Heart right ventricle (tissue), 16 donors: Measurements from ENCODE around the gene BASP1. TPM values are rescaled to one million over a fixed set of nuclear protein-coding genes. Genes with fewer than 3 reads are reported as not detected.
"Not testable (repeated sequence)": the region's sequence is repeated elsewhere in the genome, so short reads cannot be mapped to it uniquely, and the experiment has no call there.

Experiments
- ATAC-seq, 8 donors: fragments of 200-7000 bp; cut with Tn5 transposase; one replicate each; pipeline ENCODE4 v1.9.1; 2020; ENCODE audit warnings: mild to moderate bottlenecking in 8 of 8, moderate library complexity in 8 of 8, moderate number of reproducible peaks in 1 of 8
- DNase-seq, 2 donors: peaks; one replicate each; pipeline ENCODE4 v3.0.0-alpha.2; 2020
- H3K27ac ChIP-seq, 10 donors: fragments of 200-600 bp; sonication (generic) in 2 of 10; one replicate each; pipeline versions ENCODE4 v1.5.0 to v1.8.0; 2020 to 2022; ENCODE audit warnings: mild to moderate bottlenecking in 3 of 10
- H3K27me3 ChIP-seq, 7 donors: fragments of 200-600 bp; one replicate each; pipeline ENCODE4 v1.8.0; 2021 to 2022; ENCODE audit warnings: mild to moderate bottlenecking in 2 of 7
- H3K36me3 ChIP-seq, 9 donors: fragments of 200-600 bp; sonication (generic) in 1 of 9; one replicate each; pipeline versions ENCODE4 v1.5.0 to v1.8.0; 2020 to 2022; ENCODE audit warnings: mild to moderate bottlenecking in 2 of 9
- H3K4me1 ChIP-seq, 9 donors: fragments of 200-600 bp; sonication (generic) in 1 of 9; one replicate each; pipeline versions ENCODE4 v1.5.0 to v1.8.0; 2020 to 2022; ENCODE audit warnings: mild to moderate bottlenecking in 4 of 9
- H3K4me3 ChIP-seq, 10 donors: fragments of 200-600 bp; sonication (generic) in 2 of 10; one replicate each; pipeline versions ENCODE4 v1.5.0 to v1.8.0; 2020 to 2022; ENCODE audit warnings: mild to moderate bottlenecking in 7 of 10, moderate library complexity in 2 of 10
- H3K9me3 ChIP-seq, 11 donors: fragments of 200-600 bp in 10 of 11; sonication (generic) in 2 of 11; one replicate each; pipeline versions ENCODE4 v1.5.0 to v1.8.0; 2013 to 2022; ENCODE audit warnings: mild to moderate bottlenecking in 2 of 11, control low read depth in 1 of 11, moderate library complexity in 1 of 11
- CTCF ChIP-seq, 9 donors: fragments of 200-600 bp; sonication (generic) in 2 of 9; IDR thresholded peaks; one replicate each; pipeline versions ENCODE4 v1.5.0 to v1.8.0; 2021 to 2022; ENCODE audit warnings: antibody characterized with exemption in 9 of 9, mild to moderate bottlenecking in 5 of 9, moderate library complexity in 1 of 9
- WGBS, 2 donors: extraction: QIAGEN DNeasy Blood & Tissue Kit; methylation state at CpG; one replicate each; pipeline ENCODE4 v1.1.7; 2013; ENCODE audit warnings: inconsistent platforms in 1 of 2; 5-methylcytosine and 5-hydroxymethylcytosine counted together
- intact Hi-C, 10 donors: fragments of 100-400 bp; cut with DNase I; formaldehyde crosslinking; loops; one replicate each; pipeline versions ENCODE4 v1.11.1 to v1.14.2; 2022
- polyA plus RNA-seq, 2 donors: library from polyadenylated mRNA; stranded (reverse); fragments of 200-250 nt; gene quantifications; one replicate each; pipeline ENCODE4 v1.2.3, GENCODE V29; 2013
- total RNA-seq, 10 donors: library from RNA; stranded (reverse); fragmentation: NEBNext Ultra II Directional in 3 of 10; extraction: Animal tissue kit (Norgen Biotek cat#: 25700) in 3 of 10; gene quantifications; one replicate each; pipeline versions ENCODE4 v1.2.1 to v1.2.4, GENCODE V29; 2021 to 2023
- donor health status: Arrhythmogenic right ventricular cardiomyopathy.
- donor health status: ischemic (EF 13 %, LVEDD 7.1; RV severe dilation, severe dysfunction).
- donor health status: healthy with polysubstance abuse.
- donor health status: DM: no; HTN: yes; CAD: no.
- donor health status: DM: no; HTN: no; CAD: no.
- donor health status: ischemic (EF 25% LVEDD 6.9; RV normal size, moderate dysfunction).
- donor health status: ischemic (EF 25% LVEDD 5.7; RV mildly dilated, moderate dysfunction).
- donor health status: healthy.
- donor health status: DM: yes; HTN: yes; CAD: no.
- donor health status: Ischemic cardiomyopathy.
- donor health status: ischemic (EF 35%, LVEDD 5.7; RV mildly dilated, moderate dysfunction).
- donor health status: nonischemic (EF 11% LVEDD 7.7; RV severe dilation, severe dysfunction).
- donor health status: DM: yes; HTN: yes; CAD: no.
- donor health status: PGD.
- donor health status: ischemic (EF 29% LVEDD 5.4; RV normal size, mild dysfunction).
- donor health status: nonischemic (EF 23%, LVEDD 6.1; RV moderate dilation, normal function).

The BASP1 gene
- total and polyA plus RNA-seq, 12 donors, result 0.42 to 8.8 (median 1.6) TPM

DNA sequence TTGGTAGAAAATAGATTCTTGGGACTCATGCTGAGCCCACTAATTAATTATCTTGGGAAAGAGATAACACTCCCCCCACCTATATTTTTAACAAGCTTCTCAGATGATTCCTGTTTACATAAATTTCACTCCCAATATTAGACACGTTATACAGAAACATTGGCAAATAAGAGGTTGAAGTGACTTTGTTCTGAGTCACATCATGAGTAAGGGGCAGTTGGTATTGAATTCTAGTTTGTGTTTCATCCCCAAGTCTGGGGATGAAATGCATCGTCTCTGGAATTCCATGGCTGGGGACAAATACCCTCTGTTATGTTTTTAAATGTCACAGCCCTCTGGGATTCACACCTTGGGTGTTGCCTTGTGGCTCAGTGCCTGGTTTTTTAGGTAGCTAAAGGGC, 41.0 kb downstream of the BASP1 start:
- ATAC-seq, result no peak

GRCh38 chr5:17259012-17259411, 41.6 kb downstream of the BASP1 start:
- H3K27ac ChIP-seq, H3K4me3 ChIP-seq, H3K36me3 ChIP-seq, DNase-seq, ATAC-seq, H3K4me1 ChIP-seq, H3K9me3 ChIP-seq, intact Hi-C loops, H3K27me3 ChIP-seq: not testable (repeated sequence)
- WGBS, 2 donors, result 77 to 85% methylated on average over 4 of the region's 4 CpGs

More for the DNA sequence above, 41.0 kb downstream of the BASP1 start:
- DNase-seq, result no peak
- Histone ChIP-seq H3K27me3 (peaks cover 0 to 9% (median 0%) of the 10 kb centered on the region in 7 donors), H3K27ac (no peak overlapping the region), H3K9me3 (no peaks in the 10 kb centered on the region), H3K36me3 (no peaks in the 10 kb centered on the region), H3K4me3 (no peak overlapping the region), H3K4me1 (peaks cover 0 to 9% (median 0%) of the 10 kb centered on the region in 9 donors)
- TF ChIP-seq CTCF (IDR thresholded peaks at IDR 0.05), result no peak
- 79 to 87% methylated on average over 2 of the region's 2 CpGs for WGBS, 2 donors
- intact Hi-C loops, result no loop called here

DNA sequence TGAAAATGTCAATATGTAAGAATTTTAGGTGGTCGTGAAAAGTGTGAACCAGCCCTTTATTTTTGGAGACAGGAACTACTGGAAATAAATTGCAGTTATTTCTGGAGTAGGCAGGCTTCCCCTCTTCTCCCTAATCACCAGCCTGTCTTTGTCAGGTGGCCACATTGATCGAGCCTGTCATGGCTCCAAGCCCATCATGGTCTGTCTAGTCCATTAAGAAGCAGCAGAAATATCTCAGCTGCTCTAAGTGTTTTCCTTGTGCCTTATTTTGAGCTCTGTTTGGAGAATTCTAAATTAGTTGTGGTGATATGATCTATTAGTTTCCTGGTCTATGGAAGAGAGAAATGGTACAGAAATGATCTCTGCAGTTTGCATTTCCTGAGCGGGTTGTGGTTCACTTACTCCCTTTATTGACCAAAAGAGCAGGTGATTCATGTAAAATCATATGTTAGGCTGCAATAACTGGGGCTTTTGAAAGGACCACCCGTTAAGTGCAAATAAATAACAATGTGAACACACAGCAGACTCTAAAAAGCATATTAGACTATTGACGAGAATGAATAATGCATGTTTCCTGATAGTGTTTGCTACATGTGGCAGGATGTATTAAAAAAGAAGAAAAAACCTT, 42.3 kb downstream of the BASP1 start:
- Histone ChIP-seq H3K9me3 (no peaks in the 10 kb centered on the region), H3K36me3 (no peaks in the 10 kb centered on the region), H3K27ac (no peak overlapping the region), H3K4me1 (peaks cover 0 to 9% (median 0%) of the 10 kb centered on the region in 9 donors), H3K27me3 (peaks cover 0 to 8% (median 0%) of the 10 kb centered on the region in 7 donors), H3K4me3 (no peak overlapping the region)
- no peak for DNase-seq
- intact Hi-C loops, result no loop called here
- 58 to 60% methylated on average over 5 of the region's 5 CpGs for WGBS, 2 donors
- no peak for ATAC-seq
- TF ChIP-seq CTCF (IDR thresholded peaks at IDR 0.05), result no peak

- ATAC-seq (no peak), DNase-seq (no peak)
- Histone ChIP-seq H3K9me3 (no peaks in the 10 kb centered on the region), H3K4me1 (peaks cover 0 to 5% (median 0%) of the 10 kb centered on the region in 9 donors), H3K36me3 (no peaks in the 10 kb centered on the region), H3K4me3 (no peak overlapping the region), H3K27ac (no peak overlapping the region), H3K27me3 (peaks cover 0 to 8% (median 0%) of the 10 kb centered on the region in 7 donors)
- no peak for TF ChIP-seq CTCF (IDR thresholded peaks at IDR 0.05)
- intact Hi-C loops, result no loop called here
- 91 to 92% methylated on average over 5 of the region's 5 CpGs for WGBS, 2 donors
Observed at GRCh38 chr5:17260549-17260948, 43.1 kb downstream of the BASP1 start.

GRCh38 chr5:17261075-17261474, 43.6 kb downstream of the BASP1 start:
- DNase-seq, result no peak
- Histone ChIP-seq H3K4me3 (no peak overlapping the region), H3K27ac (no peak overlapping the region), H3K36me3 (no peaks in the 10 kb centered on the region), H3K9me3 (no peaks in the 10 kb centered on the region), H3K4me1 (peaks cover 0 to 1% (median 0%) of the 10 kb centered on the region in 9 donors), H3K27me3 (peaks cover 0 to 8% (median 0%) of the 10 kb centered on the region in 7 donors)
- intact Hi-C loops, result no loop called here
- no peak for TF ChIP-seq CTCF (IDR thresholded peaks at IDR 0.05)
- ATAC-seq, result no peak
- 59 to 68% methylated on average over 3 of the region's 3 CpGs for WGBS, 2 donors
